A549 (cell line): ENCODE data around the gene ZNF471. TPM values are rescaled to one million over a fixed set of nuclear protein-coding genes. Genes with fewer than 3 reads are reported as not detected.

Experiments used
- ATAC-seq, 2 experiments: fragments of 200-7000 bp in 1 of 2; fragments of >200 bp in 1 of 2; cut with Nextera tagmentation in 1 of 2; cut with Tn5 transposase in 1 of 2; 3 replicates each; pipeline versions ENCODE4 v1.8.0 to v1.9.1; 2018 to 2020; ENCODE audit warnings: mild to moderate bottlenecking in 1 of 2, moderate library complexity in 1 of 2
- CTCF ChIA-PET: fragments of 300-600 bp; sonication (Branson Sonifier 250); formaldehyde crosslinking; extraction: SDS; loops from one replicate; lab custom pipeline; 2021; ENCODE audit warnings: antibody characterized with exemption, inconsistent platforms; lab: Yijun Ruan, JAX
- POLR2A ChIA-PET: fragments of 350-600 bp; formaldehyde crosslinking; extraction: SDS; loops from one replicate; lab custom pipeline; 2021; ENCODE audit warnings: antibody characterized with exemption, inconsistent platforms; lab: Yijun Ruan, JAX
- DNase-seq, 2 experiments: peaks; one replicate each; pipeline versions ENCODE4 v3.0.0 to v3.0.0-alpha.2; 2011 to 2016; ENCODE audit warnings: low read depth in 1 of 2, low spot score in 1 of 2
- FAIRE-seq: peaks from 2 replicates; lab custom pipeline; 2011; peaks lifted over from hg19 to GRCh38; lab: Jason Lieb, UNC
- H3K27ac ChIP-seq, 2 experiments: fragments of >200 bp; sonication (Bioruptor Twin); formaldehyde crosslinking; 3 replicates each; pipeline ENCODE4 v1.5.1; 2016 to 2017
- H3K4me1 ChIP-seq: fragments of >200 bp; sonication (Bioruptor Twin); formaldehyde crosslinking; 3 replicates; pipeline ENCODE4 v1.6.1; 2016
- H3K4me2 ChIP-seq: fragments of >200 bp; sonication (Bioruptor Twin); formaldehyde crosslinking; 3 replicates; pipeline ENCODE4 v1.6.1; 2016
- H3K4me3 ChIP-seq: fragments of >200 bp; sonication (Bioruptor Twin); formaldehyde crosslinking; 3 replicates; pipeline ENCODE4 v1.5.1; 2016
- H3K9me3 ChIP-seq: fragments of >200 bp; sonication (Bioruptor Twin); formaldehyde crosslinking; 3 replicates; pipeline ENCODE4 v1.6.1; 2016
- CBX2 ChIP-seq: fragments of 200-600 bp; sonication (generic); IDR thresholded peaks from 2 replicates; pipeline ENCODE4 v1.6.1; 2016; ENCODE audit warnings: low read depth, mild to moderate bottlenecking, borderline replicate concordance
- CBX8 ChIP-seq: fragments of 200-600 bp; sonication (generic); IDR thresholded peaks from 2 replicates; pipeline ENCODE4 v1.6.1; 2016
- CTCF ChIP-seq: fragments of >200 bp; sonication (Bioruptor Twin); formaldehyde crosslinking; IDR thresholded peaks from 3 replicates; pipeline ENCODE4 v1.5.1; 2016
- E2F6 ChIP-seq: IDR thresholded peaks from 2 replicates; pipeline ENCODE4 v1.6.1; 2012; ENCODE audit warnings: low read depth, borderline replicate concordance
- EHF ChIP-seq: fragments of 250-450 bp; sonication (Bioruptor Pico); IDR thresholded peaks from 2 replicates; pipeline ENCODE4 v1.5.0; 2020; ENCODE audit warnings: mild to moderate bottlenecking
- ESRRA ChIP-seq: fragments of 150-350 bp; IDR thresholded peaks from 2 replicates; pipeline ENCODE4 v1.6.1; 2014; ENCODE audit warnings: mild to moderate bottlenecking, low read length, borderline replicate concordance
- FOSL2 ChIP-seq, 2 experiments: fragments of 450-650 bp in 1 of 2; fragments of >200 bp in 1 of 2; sonication (Bioruptor Twin) in 1 of 2; formaldehyde crosslinking; IDR thresholded peaks; 2 replicates each; pipeline versions ENCODE4 v1.5.0 to v1.6.1; 2016 to 2020; ENCODE audit warnings: mild to moderate bottlenecking in 1 of 2, moderate library complexity in 1 of 2
- FOXS1 ChIP-seq: fragments of 250-450 bp; sonication (Bioruptor Pico); IDR thresholded peaks from 2 replicates; pipeline ENCODE4 v1.5.0; 2020; ENCODE audit warnings: mild to moderate bottlenecking, moderate library complexity
- GATA3 ChIP-seq: IDR thresholded peaks from 2 replicates; pipeline ENCODE4 v1.6.1; 2012; ENCODE audit warnings: borderline replicate concordance
- HDAC2 ChIP-seq: fragments of 200-600 bp; sonication (generic); IDR thresholded peaks from 2 replicates; pipeline ENCODE4 v1.6.1; 2016
- HES2 ChIP-seq: fragments of >200 bp; sonication (Bioruptor Twin); formaldehyde crosslinking; IDR thresholded peaks from 2 replicates; pipeline ENCODE4 v1.6.1; 2016
- JUN ChIP-seq, 2 experiments: fragments of >200 bp; sonication (Bioruptor Twin); formaldehyde crosslinking; IDR thresholded peaks; 2 replicates in 1 of 2; 3 replicates in 1 of 2; pipeline ENCODE4 v1.6.1; 2016 to 2017
- JUNB ChIP-seq: fragments of >200 bp; sonication (Bioruptor Twin); formaldehyde crosslinking; IDR thresholded peaks from 2 replicates; pipeline ENCODE4 v1.6.1; 2016
- MAX ChIP-seq: IDR thresholded peaks from 2 replicates; pipeline ENCODE4 v1.6.1; 2012
- POLR2A ChIP-seq: IDR thresholded peaks from 2 replicates; pipeline ENCODE4 v1.6.1; 2012; ENCODE audit warnings: mild to moderate bottlenecking, low read length
- POLR2AphosphoS2 ChIP-seq: conservative IDR thresholded peaks from 2 replicates; pipeline ENCODE4 v1.6.1; 2012; ENCODE audit warnings: low read length, improper control_type of control experiment, inconsistent platforms
- RCOR1 ChIP-seq: fragments of 150-350 bp; IDR thresholded peaks from 2 replicates; pipeline ENCODE4 v1.6.1; 2014; ENCODE audit warnings: antibody characterized with exemption, low read length, low read depth
- RFX5 ChIP-seq: fragments of 450-650 bp; IDR thresholded peaks from 2 replicates; pipeline ENCODE4 v1.7.1; 2014; ENCODE audit warnings: antibody characterized with exemption, mild to moderate bottlenecking, moderate library complexity
- RNF2 ChIP-seq: fragments of 200-600 bp; sonication (generic); IDR thresholded peaks from 2 replicates; pipeline ENCODE4 v1.6.1; 2016; ENCODE audit warnings: low read depth, mild to moderate bottlenecking, antibody characterized with exemption, moderate library complexity, borderline replicate concordance
- SMC3 ChIP-seq: fragments of >200 bp; sonication (Bioruptor Twin); formaldehyde crosslinking; IDR thresholded peaks from 3 replicates; pipeline ENCODE4 v1.6.1; 2018; ENCODE audit warnings: inconsistent platforms
- ZFP36 ChIP-seq: fragments of 450-650 bp; IDR thresholded peaks from 2 replicates; pipeline ENCODE4 v1.6.1; 2014; ENCODE audit warnings: borderline replicate concordance; ENCODE audit not compliant: partially characterized antibody
- WGBS: methylation state at CpG from one replicate; pipeline ENCODE4 v1.1.6; 2017; ENCODE audit errors: missing lambda C conversion rate; 5-methylcytosine and 5-hydroxymethylcytosine counted together
- polyA plus RNA-seq, 4 experiments: library from polyadenylated mRNA; depleted of rRNA in 3 of 4; stranded (reverse); fragments of >200 nt; fragmentation: RNase III in 1 of 4; extraction: RNeasy Plus Mini Kit Qiagen cat#74134 plus additional on column Dnase treatment in 1 of 4; gene quantifications; 2 replicates in 3 of 4; 3 replicates in 1 of 4; pipeline ENCODE4 v1.2.3, GENCODE V29; 2011 to 2017

Gene ZNF471
- polyA plus RNA-seq, 2 of the 4 experiments (the other 2 are of a cell fraction), result 0.04 to 0.18 TPM

- TF ChIP-seq RNF2, result no peak
- TF ChIP-seq RCOR1, result no peak
- TF ChIP-seq POLR2AphosphoS2, result no peak
- TF ChIP-seq ESRRA, result no peak
Measured at GRCh38 chr19:56554272-56554869, 46.7 kb downstream of the ZNF471 start (continued).

GRCh38 chr19:56562766-56563165, 55.1 kb downstream of the ZNF471 start:
- WGBS, result 41% methylated on average over 2 of the region's 2 CpGs
- ChIA-PET POLR2A (no interaction called here), CTCF (no interaction called here)
- Histone ChIP-seq H3K9me3 (peaks cover 92% of the 10 kb centered on the region), H3K4me2 (no peak overlapping the region), H3K27ac (no peak overlapping the region), H3K4me1 (no peaks in the 10 kb centered on the region), H3K4me3 (no peak overlapping the region)
- DNase-seq (no peak), FAIRE-seq (no peak), ATAC-seq (no peak)
- TF ChIP-seq EHF (CRISPR knock-in tag), result no peak
- no peak for TF ChIP-seq SMC3
- no peak for TF ChIP-seq CTCF
- no peak for TF ChIP-seq GATA3
- TF ChIP-seq POLR2AphosphoS2, result no peak
- no peak for TF ChIP-seq JUNB
- no peak for TF ChIP-seq ZFP36
- TF ChIP-seq CBX8, result no peak
- no peak for TF ChIP-seq HES2
- TF ChIP-seq FOSL2 (IDR thresholded peaks at IDR 0.05), result no peak
- TF ChIP-seq FOSL2 (CRISPR knock-in tag; IDR thresholded peaks at IDR 0.05), result no peak
- TF ChIP-seq HDAC2, result no peak
- no peak for TF ChIP-seq CBX2
- TF ChIP-seq MAX, result no peak

GRCh38 chr19:56566904-56567273, 59.2 kb downstream of the ZNF471 start:
- 0 out of 2 replicates have a peak, but pooled peaks have one; percentile 9 for TF ChIP-seq FOXS1 (CRISPR knock-in tag)
- no peak for TF ChIP-seq GATA3
- CTCF ChIA-PET, result no interaction called here
- POLR2A ChIA-PET, result no interaction called here
- H3K4me3 ChIP-seq, result peak overlapping the region; percentile 63
- peak overlapping the region; percentile 50 for H3K4me2 ChIP-seq
- FAIRE-seq, result no peak
- peak; percentile 33 to 66 for DNase-seq
- ATAC-seq, result peak; percentile 72 to 78
- H3K4me1 ChIP-seq, result no peaks in the 10 kb centered on the region
- 5% methylated on average over 20 of the region's 23 CpGs for WGBS
- peaks cover 97% of the 10 kb centered on the region for H3K9me3 ChIP-seq
- H3K27ac ChIP-seq, result peak overlapping the region; percentile 64 to 84

GRCh38 chr19:56567274-56568120, 59.8 kb downstream of the ZNF471 start, which contains the start of gene ZNF470:
Gene ZNF470, plus strand, starts transcription at chr19:56567468. Its CDS starts 2,844 bp downstream, at chr19:56570312.
- Histone ChIP-seq H3K4me2 (peak within 1 kb of the TSS; percentile 50), H3K4me1 (no peaks in the 10 kb centered on the region), H3K4me3 (peak within 1 kb of the TSS; percentile 63), H3K9me3 (peaks cover 95% of the 10 kb centered on the region), H3K27ac (peak within 1 kb of the TSS; percentile 64 to 84)
- FAIRE-seq, result no peak
- POLR2A ChIA-PET, result interaction anchor here (0.9 kb wide), 1 partner anchor 27 kb away, joined by 7 read pairs; the partner anchor contains the start of gene ZNF71
- WGBS, result 24% methylated on average over 52 of the region's 66 CpGs
- peak; percentile 87 to 93 for DNase-seq
- CTCF ChIA-PET, result no interaction called here
- ATAC-seq, result peak; percentile 98 to 99
- peak; percentile 64 for TF ChIP-seq E2F6
- TF ChIP-seq FOXS1 (CRISPR knock-in tag), result no peak
- no peak for TF ChIP-seq SMC3
- peak in 1 of 2 experiments; percentile 46; a peak in 2 of 5 replicates for TF ChIP-seq JUN (IDR thresholded peaks at IDR 0.05)
- TF ChIP-seq MAX, result peak; percentile 90
- 0 out of 2 replicates have a peak, but pooled peaks have one; percentile 33 for TF ChIP-seq RFX5
- TF ChIP-seq POLR2A, result peak; percentile 57; the same call in 1 of the 2 replicates
